GM19468 (cell line): ENCODE results near the gene D2HGDH.
"Not testable (repeated sequence)": the region's sequence is repeated elsewhere in the genome, so short reads cannot be mapped to it uniquely, and the experiment has no call there.

Experiments
- ATAC-seq: cut with Tn5 transposase; IDR thresholded peaks from one replicate; pipeline ENCODE4 v1.9.1; 2021; ENCODE audit warnings: mild to moderate bottlenecking, moderate library complexity, moderate number of reproducible peaks; ENCODE audit not compliant: unreplicated experiment; ENCODE audit errors: extremely low read depth

Gene D2HGDH

GRCh38 chr2:241815477-241816430, 81.3 kb downstream of the D2HGDH start:
- ATAC-seq = no peak

DNA sequence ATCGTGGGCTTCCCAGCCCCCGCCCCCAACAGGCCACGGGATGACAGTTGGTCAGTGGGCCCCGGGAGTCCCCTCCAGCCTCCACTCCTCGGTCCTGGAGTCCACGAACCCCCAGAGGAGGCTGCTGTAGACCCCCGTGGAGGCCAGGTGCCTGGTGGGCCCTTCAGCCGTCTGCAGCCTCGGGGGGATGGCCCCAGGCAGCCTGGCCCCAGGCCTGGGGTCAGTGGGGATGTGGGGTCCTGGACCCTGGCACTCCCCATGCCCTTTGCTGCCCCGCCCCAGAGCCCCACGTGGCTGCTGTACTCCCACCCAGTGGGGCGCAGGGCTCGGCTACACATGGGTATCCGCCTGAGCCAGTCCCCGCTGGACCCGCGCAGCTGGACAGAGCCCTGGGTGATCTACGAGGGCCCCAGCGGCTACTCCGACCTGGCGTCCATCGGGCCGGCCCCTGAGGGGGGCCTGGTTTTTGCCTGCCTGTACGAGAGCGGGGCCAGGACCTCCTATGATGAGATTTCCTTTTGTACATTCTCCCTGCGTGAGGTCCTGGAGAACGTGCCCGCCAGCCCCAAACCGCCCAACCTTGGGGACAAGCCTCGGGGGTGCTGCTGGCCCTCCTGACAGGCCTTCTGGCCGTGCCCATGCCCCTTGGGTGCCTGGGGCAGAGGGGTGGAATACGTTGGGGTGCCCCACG, 82.1 kb downstream of the D2HGDH start:
- ATAC-seq = no peak

- no peak for ATAC-seq
Measured at GRCh38 chr2:241817126-241817820, 82.8 kb downstream of the D2HGDH start.

DNA sequence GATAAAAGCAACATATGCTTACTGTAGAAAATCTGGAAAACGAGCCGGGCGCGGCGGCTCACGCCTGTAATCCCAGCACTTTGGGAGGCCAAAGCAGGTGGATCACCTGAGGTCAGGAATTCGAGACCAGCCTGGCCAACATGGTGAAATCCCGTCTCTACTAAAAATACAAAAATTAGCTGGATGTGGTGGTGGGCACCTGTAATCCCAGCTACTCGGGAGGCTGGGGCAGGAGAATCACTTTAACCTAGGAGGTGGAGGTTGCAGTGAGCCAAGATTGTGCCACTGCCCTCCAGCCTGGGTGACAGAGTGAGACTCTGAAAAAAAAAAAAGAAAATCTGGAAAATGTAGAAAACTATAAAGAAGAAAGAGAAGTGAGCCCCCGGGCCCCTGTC, 83.4 kb downstream of the D2HGDH start:
- not testable (repeated sequence) for ATAC-seq
